ENCODE results near the gene ALDH1L1. TPM values are rescaled to one million over a fixed set of nuclear protein-coding genes. Genes with fewer than 3 reads are reported as not detected.
A peak's percentile ranks its signal among the peaks of the same experiment; 100 is the strongest.
"Not testable (repeated sequence)": the region's sequence is repeated elsewhere in the genome, so short reads cannot be mapped to it uniquely, and the experiment has no call there.

The ALDH1L1 gene
- polyA plus RNA-seq, 5 donors: 0.26 to 1.1 (median 0.40) TPM

DNA sequence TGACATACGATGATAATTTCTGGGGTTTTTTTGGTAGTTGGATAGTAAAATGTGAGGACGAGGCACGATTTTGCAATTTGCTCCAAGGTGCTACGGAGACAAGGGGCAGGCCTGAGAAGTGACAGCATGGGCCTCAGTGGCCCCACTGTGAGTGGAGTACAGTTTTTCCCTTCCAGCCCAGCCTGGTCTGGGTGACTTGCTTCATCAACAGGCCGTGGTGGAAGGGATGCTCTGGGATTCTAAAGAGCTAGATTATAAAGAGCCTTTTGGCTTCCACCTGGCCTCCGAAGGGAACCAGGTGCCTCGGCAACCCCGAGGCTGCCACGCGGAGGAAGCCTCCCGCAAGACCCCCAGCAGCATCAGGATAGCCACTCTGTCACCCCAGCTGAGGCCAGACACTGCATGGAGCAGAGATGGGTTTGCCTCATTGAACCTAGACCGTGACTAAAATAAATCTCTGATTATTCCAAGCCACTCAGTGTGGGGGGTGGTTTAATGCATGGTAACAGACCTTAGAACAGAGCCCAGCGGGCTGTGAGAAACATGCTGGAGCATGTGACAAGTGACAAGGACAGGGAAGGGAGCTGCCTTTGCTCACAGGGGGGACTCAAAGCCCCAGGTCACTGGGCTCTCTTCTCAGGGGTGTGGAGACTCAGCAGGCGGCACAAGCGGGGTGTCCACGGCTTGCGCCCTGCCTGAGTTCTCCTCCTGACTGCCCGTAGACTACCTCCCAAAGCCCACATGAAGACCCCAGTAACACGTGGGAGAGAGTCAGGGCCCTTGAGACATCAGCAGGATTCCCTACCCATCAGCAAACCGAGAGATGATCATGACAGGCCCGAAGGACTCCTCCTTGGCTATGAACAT lies 73.8 kb downstream of the ALDH1L1 start:
- DNase-seq: no peak

DNA sequence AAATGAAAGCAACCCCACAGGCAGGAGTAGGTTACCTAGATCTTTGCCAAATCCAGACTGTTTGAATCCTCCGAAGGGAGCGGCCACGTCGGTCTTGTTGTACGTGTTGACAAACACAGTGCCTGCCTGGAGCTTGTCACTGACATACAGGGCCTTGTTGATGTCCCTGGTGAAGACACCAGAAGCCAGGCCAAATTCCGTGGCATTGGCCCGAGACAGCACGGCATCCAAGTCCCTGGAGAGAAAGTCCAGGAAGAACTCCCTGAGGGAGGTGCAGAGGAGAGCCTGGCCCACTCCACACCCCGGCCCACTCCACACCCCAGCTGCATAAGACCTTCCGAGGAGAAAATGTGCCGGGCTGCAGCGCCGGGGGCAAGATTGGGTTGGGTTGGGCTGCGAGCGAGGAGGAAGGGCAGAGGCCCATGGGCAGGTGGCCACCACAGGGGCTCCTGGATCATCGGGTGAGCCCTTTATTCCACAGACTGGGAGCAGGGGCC lies 74.6 kb downstream of the ALDH1L1 start:
- DNase-seq: no peak

DNA sequence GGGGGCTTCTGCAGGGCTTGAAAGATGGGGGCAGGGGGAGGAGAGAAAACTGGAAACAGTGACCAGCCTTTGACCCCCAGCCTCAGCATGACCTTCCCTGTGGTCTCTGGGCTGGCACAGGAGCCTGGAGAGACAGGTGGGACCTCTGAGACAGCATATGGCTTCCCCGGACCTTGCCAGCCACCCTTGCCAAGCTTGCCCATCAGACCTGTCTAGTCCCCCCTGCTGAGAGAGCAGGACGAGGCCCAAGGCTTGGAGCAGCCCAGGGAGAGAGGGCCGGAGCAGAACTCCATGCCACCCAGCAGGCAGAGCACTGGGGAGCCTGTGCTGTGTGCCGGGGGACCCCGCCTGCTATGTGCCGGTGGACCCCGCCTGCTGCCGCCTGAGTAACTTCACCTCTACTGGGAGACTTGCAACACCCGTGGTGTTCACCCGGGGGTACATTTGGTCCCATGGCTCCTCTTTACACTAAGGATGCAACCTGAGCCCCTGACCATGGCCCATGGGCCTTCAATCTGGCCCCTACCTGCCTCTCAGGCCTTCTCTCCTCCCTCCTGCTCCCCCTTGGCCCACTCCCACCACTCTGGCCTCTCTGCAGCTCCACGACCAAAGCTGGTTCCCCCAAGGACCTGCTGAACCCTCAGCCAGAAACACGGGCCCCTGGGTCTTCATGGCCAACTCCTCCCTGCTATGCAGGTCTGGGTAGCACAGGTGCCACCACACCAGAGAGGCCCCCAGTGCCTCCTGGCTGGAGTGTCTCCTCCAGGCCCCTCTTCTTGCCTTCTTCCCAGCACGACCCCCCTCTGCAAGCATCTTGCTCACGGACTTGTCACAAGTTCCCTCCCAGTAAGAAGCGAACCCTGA lies 75.4 kb downstream of the ALDH1L1 start:
- no peak for DNase-seq

DNA sequence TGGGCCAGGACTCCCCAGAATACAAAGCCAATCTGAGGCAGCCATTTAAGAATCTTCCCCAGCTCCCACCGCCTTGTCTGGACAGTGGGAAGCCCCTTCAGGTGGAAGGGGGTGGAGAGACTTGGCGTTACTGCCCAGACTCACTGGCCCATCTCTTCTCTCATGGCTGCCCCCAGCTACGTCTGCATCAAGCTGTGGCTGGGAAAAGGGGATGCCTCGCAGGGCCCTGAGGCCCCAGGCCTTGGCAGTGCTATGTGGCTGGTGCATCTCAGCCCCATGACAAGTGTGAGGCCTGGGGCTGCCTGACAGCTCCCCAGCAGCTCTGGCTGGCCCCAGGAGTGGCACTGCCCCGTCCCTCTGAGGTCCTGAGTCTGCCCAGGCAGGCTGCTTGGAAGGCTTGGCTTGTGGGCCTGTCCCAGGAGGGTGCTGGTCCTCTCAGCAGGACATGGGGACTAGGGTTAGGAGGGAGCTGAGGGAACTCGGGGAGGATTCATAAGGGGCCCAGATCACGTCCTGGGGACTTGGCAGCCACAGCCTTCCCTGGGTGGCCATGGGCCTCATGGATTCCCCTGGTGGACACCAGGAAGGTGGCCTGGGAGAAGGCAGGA lies 76.3 kb downstream of the ALDH1L1 start:
- DNase-seq: no peak

DNA sequence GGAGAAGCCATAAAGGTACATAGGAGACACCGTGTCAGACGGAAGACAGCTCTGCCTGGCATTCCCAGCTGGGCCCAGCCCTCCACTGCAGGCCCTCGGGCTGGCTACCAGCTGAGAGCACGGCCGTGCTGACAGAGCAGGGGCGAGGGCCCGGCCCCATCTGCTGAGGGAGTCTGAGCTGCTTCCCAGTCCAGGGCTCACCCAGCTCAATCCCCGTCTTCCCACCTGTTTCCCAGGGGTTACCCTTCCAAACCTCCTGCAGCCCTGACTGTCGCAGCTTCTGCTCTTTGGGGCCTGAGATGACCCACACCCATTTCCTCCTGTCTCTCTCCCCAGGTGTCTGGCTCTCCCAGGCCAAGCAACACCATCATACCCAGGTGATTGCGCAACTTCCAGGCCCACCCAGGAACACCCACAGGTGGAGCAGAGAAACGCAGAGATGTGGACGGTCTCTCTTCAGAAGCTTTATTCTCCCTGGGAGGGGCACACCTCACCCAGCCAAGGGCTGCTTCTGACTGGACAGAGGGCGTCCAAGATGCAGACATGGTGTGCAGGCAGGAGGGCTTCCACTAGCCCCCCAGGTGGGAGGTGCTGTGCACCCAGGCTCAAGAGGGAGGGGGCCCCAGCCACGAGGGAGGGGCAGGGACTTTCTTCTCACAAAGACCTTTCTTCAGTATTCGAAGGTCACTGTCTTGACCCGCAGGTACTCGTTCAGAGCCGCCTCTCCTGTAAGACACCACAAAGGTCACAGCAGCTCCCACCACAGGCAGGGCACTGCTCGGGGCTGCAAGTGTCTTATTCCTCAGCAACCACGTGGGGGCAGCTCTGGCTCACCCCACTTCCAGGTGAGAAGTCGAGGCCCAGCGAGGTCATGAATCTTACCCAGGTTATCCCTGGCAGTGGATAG lies 77.0 kb downstream of the ALDH1L1 start:
- no peak for DNase-seq

DNA sequence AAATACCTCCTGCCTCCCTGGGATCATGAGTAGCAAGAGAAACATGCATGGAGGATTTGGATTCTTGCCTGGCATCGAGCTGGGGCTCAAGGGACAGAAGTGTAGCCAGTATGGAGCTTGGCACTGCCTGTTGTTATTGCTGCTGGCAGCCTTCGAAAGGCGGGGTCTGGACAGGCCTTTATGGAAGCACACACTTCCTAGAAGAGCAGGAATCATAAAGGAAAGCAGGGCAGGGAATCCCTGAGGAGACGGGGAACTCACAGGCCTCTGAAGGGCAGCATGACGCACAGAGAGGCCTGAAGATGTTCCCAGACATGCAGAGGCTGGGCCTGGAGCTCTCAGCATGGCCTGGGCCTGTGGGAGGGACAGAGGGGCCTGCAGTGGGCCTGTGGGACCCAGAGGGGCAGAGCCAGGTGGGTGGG lies 77.8 kb downstream of the ALDH1L1 start:
- no peak for DNase-seq

DNA sequence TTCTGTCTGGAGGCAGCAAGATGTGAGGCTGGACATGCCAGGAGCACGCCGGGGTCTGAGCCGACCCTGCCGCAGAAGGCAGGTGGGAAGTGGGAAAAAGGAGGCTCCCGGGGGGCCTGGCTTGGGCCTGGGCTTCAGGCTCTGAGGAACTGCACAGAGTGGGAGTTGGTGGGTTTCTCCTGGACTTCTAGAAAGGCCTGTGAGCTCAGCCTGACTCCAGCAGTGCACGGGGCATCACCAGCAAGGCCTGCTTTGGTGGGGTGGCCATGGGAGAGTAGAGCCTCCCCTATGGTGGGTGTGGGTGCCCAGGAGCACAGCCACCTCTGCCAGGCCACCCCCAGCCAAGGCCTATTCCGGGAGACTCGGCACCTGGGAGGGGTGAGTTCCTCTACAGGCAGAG lies 78.4 kb downstream of the ALDH1L1 start:
- no peak for DNase-seq

DNA sequence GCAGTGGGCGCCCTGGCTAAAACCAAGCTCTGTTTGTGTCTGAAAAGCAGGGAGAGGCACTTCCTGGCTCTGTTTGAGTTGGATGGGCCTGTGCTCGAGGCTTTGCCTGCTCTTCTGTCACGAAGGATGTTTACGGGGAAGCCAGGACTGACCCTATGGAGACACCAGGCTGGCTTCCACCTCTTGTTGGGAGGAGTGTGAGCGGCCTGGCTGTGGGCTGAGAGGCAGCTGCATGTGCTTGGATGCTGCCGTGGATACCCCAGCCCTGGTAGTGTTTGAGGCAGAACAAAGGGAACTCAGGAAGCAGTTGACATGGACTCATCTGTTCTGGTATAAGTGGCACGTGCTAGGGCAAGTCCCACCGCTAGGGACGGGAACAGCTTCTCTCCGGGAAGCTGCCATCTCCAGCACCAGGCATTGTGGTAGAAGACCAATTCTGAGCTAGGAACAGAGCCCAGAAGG lies 78.8 kb downstream of the ALDH1L1 start:
- DNase-seq: no peak

DNA sequence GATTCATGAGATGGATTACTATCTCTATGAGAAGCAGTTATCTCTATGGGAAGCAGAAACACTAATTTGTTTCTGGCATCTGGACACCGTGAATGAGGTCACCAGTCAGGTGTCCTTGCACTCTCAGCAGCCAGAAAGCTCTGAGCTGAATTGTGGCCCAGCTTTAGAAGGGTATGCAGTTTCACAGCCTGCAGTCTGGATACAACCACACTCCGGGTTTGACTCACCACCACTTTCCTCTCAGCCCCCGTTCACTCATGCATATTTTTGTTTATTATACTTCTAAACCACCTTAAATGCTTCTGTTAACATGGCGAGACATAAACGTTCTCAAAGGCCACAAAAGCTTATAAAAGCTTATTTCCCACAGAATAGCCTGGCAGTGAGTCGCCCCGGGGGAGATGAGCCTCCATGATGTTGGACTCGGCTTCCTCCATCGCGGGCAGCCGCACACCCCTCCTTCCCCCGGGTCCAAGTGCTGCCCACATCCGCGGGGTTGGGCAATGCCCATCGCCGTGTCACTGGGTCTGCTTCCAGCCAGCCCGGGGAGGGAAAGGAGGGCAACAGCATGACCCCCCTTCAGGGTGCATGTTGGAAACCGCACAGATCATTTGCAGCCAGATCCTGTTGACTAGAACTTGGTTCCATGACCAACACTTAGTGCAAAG lies 79.6 kb downstream of the ALDH1L1 start:
- DNase-seq: no peak

DNA sequence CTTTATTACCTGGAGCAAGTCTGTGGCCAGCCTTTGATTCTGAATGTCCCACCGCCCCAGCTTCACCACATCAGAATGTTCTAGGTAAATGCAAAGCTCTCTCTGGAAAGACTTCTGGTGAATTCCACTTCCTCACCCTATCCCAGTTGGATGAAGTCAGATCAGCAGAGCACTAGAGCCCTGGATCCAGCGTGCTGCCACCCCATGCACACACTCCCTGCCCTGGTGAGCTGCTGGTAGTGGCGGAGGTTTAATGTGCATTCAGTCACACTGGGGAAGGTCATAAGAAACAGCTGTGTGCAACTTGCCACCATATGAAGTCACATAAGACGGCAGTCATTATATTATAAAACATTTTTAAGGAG lies 80.1 kb downstream of the ALDH1L1 start:
- DNase-seq: no peak

DNA sequence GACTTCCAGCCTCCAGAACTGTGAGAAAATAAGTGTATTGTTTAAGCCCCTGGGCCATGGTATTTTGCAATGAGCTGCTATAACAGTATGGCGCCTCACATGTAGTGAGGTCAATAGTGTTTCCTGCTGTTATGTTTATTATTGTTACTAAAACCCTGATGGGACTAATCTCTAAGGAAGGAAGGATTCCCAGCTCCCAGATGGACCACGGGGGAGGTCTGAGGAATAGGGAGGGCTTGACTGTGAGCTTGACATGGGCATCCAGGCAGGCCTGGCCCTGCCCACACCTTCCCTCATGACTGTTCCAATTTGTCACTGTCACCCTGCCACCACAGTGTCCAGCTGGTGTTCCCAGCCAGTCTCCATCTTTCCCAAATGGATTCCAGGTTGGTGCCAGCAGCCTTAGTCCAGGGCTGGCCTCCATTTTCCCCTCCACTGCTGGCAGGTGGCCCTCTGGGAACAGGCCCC lies 82.0 kb downstream of the ALDH1L1 start:
- DNase-seq: no peak

DNA sequence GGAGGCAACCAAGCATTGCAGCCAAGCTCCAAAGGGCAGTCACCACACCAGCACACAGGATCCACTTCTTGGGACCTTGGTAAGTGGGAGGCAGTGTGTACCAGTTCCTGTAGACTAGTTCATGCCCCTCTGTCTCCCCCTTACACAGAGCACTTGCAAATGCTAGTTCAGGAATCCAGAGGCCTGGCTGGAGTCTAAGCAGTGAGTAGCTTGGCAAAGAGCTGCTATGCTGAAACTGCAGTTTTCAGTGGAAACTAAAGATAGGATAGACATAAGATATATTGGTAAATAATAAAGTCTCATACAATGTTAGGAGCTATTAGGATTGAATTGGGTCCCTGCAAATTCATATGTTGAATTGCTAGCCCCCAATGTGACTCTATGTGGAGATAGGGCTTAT lies 82.6 kb downstream of the ALDH1L1 start:
- DNase-seq: peak in 1 of 2 donors; percentile 36

DNA sequence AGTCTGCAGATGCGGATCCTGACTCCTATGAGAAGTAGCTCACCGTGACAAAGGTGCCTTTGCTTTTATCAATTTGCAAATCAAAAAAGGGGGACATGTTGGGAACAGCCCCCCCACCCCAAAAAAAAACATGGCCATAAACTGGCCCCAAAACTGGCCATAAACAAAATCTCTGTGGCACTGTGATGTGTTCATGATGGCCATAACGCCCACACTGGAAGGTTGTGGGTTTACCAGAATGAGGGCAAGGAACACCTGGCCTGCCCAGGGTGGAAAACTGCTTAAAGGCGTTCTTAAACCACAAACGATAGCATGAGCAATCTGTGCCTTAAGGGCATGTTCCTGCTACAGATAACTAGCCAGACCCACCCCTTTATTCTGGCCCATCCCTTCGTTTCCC lies 84.1 kb downstream of the ALDH1L1 start:
- not testable (repeated sequence) for DNase-seq

DNA sequence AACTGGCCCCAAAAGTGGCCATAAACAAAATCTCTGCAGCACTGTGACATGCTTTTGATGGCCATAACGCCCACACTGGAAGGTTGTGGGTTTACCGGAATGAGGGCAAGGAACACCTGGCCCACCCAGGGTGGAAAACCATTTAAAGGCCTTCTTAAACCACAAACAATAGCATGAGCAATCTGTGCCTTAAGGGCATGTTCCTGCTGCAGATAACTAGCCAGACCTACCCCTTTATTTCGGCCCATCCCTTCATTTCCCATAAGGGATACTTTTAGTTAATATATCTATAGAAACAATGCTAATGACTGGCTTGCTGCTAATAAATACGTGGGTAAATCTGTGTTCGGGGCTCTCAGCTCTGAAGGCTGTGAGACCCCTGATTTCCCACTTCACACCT lies 88.3 kb downstream of the ALDH1L1 start:
- not testable (repeated sequence) for DNase-seq

DNA sequence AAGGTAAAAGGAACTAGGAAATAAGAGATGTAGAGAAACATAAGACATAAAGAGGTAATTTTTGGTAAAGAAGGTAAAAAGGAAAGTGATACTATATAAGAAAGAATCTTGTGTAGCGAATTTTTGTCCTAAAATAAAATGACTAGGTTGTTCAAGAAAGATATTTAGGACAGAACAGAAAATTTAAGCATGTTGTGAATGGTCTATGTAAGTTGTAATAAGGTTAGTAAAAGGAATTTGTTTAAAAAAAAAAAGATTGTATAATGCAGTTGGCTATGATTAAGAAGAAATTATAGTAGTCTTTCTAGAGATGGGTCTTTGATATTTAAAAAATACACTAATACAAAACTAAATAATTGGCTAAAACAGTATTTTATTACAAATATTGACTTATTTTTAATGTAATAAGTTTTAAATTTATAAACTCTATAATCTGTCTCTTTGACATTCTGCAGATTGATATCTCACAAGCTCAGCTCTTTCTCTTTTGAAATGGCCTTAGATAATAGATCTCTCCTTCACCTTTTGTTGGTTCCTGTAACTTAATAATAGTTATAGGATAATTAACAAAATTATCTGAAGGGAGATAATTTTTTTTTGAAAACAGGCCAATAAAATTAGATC lies 92.7 kb downstream of the ALDH1L1 start:
- DNase-seq: no peak

DNA sequence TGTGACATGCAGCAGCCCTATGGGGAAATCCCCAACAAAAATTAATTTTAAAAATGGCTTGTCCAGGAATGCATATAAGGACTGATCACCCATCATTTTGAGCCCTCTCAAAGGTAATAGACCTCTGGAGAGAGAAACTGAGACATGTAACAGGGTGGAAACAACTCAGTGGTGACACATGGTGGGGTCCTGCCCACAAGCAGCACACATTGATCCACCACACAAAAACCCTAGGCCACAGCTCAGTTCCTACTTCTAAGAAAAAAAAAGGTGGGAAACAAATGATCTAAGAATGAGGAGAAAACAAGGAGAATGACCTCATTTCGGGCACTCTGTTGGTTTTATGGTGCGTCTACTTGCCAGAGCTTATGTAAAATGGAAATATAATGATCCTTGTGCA lies 94.5 kb downstream of the ALDH1L1 start:
- DNase-seq: no peak

DNA sequence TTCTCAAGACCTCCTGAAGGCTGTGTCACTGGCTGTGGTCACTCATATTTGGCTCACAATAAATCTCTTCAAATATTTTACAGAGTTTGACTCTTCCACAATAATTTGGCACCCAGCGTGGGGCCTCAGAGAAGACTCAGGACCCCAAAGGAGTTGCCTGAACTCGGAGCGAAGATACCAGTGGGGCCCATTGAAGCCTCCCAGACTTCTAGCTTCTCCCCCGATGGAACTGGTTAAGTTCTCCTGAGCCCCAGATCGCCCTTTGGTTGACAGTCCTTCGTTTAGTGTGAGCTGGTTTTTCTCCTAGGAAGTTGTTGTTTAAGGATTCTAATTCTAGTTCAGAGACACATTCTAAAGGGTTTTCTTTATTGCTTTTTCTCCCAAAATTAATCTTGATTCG lies 95.1 kb downstream of the ALDH1L1 start:
- no peak for DNase-seq

DNA sequence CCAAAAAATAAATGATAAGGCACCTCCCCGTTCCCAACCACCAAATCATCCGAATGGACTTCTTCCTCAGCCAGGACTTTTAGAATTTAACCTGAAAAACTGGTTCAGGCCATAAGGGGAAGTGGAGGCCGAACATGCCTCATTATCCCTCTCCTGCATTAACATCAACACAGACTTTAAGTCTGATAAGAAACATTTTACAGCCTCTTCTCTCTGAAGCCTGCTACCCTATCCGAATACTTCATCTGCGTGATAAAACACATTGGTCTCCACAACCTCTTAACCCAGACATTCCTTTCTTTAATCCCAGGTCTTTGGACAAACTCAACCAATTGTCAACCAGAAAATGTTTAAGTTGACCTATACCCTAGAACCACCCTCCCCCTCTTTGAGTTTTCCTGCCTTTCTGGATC lies 95.6 kb downstream of the ALDH1L1 start:
- no peak for DNase-seq

DNA sequence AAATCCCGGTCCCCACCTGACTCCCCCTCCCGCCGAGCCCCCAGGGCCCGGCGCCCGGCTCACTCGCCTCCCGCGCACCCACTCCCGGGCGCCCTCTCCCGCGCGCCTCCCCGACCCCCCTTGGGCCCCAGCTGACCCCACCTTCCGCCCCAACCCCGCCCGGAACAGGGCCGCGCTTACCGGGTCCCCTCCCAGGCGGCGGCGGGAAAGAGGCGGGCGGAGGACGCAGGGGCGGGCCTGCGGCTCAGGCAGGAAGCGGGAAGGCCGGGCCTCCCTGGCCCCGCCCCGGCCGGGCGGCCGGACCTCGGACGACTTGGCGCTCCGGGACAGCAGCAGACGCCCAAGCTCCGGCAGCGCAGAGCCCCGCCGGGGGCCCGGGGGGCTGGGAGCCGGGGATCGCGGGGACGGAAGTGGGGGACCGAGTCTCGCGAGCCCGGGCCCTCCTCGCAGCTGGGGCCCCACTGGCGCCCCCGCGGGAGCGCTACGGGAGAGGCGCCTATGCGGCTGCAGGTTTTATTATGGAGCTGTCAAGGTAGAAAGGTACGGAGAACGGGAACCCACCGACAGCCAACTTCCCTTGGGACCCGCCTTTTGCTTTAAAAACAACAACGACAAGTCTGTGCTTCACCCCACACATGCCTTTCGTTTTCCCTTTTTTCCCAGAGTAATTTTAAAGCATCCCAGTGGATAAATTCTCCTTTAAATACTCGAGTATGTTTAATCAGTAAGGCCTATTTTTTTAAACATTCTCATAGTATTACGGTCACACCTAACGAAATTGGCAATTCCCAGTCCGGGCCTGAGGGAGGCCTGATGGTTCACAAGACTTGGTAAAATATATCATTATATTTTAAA lies 96.2 kb downstream of the ALDH1L1 start, which contains the start of gene SLC41A3:
Gene SLC41A3 (minus strand): TSS at position 212 of the 855 bp plus-strand sequence. CDS start 15,905 bp downstream, outside the sequence.
- DNase-seq: peak; percentile 84
